ENCODE data around the gene BCAS3. TPM values are rescaled to one million over a fixed set of nuclear protein-coding genes. Genes with fewer than 3 reads are reported as not detected.

BCAS3 gene
- total RNA-seq, 4 donors from 2014 or later, result 18.2 to 60.6 (median 23.4) TPM

- TF ChIP-seq CTCF (IDR thresholded peaks at IDR 0.05 in 4 of 5, conservative IDR thresholded peaks at IDR 0.05 in 1 of 5), result no peak
- no peak for TF ChIP-seq POLR2A (IDR thresholded peaks at IDR 0.05)
- Histone ChIP-seq H3K27me3 (no peaks in the 10 kb centered on the region), H3K36me3 (no peaks in the 10 kb centered on the region), H3K4me1 (peaks cover 0 to 4% of the 10 kb centered on the region in 2 donors), H3K4me3 (peak overlapping the region in 1 of 4 donors; percentile 27), H3K9me3 (no peaks in the 10 kb centered on the region), H3K27ac (peak overlapping the region in 1 of 4 donors; percentile 37)
- ATAC-seq (no peak), DNase-seq (no peak)
- intact Hi-C loops (cut with DNase I; ENCODE audit: low total_unique reads) (loop anchor here (10.0 kb wide), 1 partner anchor 259 kb away; the partner anchor contains the start of gene TBX2), in situ Hi-C loops (cut with MboI; ENCODE audit: low sequenced_read_pairs in 4 of 4) (no loop called here)
These were observed 458.6 kb downstream of the BCAS3 start for GRCh38 chr17:61136296-61136695.

- Histone ChIP-seq H3K36me3 (no peaks in the 10 kb centered on the region), H3K9me3 (no peaks in the 10 kb centered on the region), H3K27me3 (no peaks in the 10 kb centered on the region), H3K27ac (no peak overlapping the region), H3K4me1 (peaks cover 0 to 4% of the 10 kb centered on the region in 2 donors), H3K4me3 (no peak overlapping the region)
- DNase-seq (no peak), ATAC-seq (no peak)
- intact Hi-C loops (cut with DNase I; ENCODE audit: low total_unique reads) (loop anchor here (10.0 kb wide), 1 partner anchor 256 kb away; the partner anchor contains the start of gene TBX2), in situ Hi-C loops (cut with MboI; ENCODE audit: low sequenced_read_pairs in 4 of 4) (no loop called here)
- TF ChIP-seq POLR2A (IDR thresholded peaks at IDR 0.05) (no peak), CTCF (IDR thresholded peaks at IDR 0.05 in 4 of 5, conservative IDR thresholded peaks at IDR 0.05 in 1 of 5) (no peak)
These were observed 461.6 kb downstream of the BCAS3 start for GRCh38 chr17:61139219-61139618.

- no peaks in the 10 kb centered on the region for H3K27me3 ChIP-seq
- no peaks in the 10 kb centered on the region for H3K9me3 ChIP-seq
- intact Hi-C loops (cut with DNase I; ENCODE audit: low total_unique reads) (loop anchor here (10.0 kb wide), 1 partner anchor 145 kb away; no protein-coding TSS in a partner anchor), in situ Hi-C loops (cut with MboI; ENCODE audit: low sequenced_read_pairs in 4 of 4) (loop anchor here in 1 of 4 donors (10.0 kb wide), 1 partner anchor 45 kb away; no protein-coding TSS in a partner anchor)
- no peaks in the 10 kb centered on the region for H3K36me3 ChIP-seq
- ATAC-seq, result no peak
- H3K4me3 ChIP-seq, result no peak overlapping the region
- H3K4me1 ChIP-seq, result peaks cover 0 to 4% of the 10 kb centered on the region in 2 donors
- H3K27ac ChIP-seq, result no peak overlapping the region
- no peak for TF ChIP-seq POLR2A (IDR thresholded peaks at IDR 0.05)
- no peak for TF ChIP-seq CTCF (IDR thresholded peaks at IDR 0.05 in 4 of 5, conservative IDR thresholded peaks at IDR 0.05 in 1 of 5)
- no peak for DNase-seq
These were observed 462.6 kb downstream of the BCAS3 start for GRCh38 chr17:61140081-61140786.

DNA sequence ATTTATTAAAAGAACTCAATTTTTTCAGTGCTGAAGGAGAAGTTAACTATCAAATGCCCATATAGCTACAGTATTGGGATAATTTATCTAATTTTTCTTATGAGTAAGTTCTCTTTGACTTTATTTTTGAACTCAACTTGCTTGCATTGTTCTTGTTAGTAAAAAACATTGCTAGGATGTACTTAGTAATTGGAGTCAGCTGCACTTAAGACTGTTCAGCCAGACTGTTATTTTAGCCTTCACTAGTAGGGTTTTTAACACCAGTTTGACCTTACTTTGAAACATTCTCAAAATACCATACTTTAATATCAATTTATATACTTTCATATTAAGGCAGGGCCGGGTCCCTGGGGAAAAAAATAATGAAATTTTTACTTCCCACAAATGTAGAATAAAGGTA is 465.4 kb downstream of the BCAS3 start:
- Histone ChIP-seq H3K27ac (no peak overlapping the region), H3K4me1 (peaks cover 0 to 4% of the 10 kb centered on the region in 2 donors), H3K9me3 (no peaks in the 10 kb centered on the region), H3K36me3 (no peaks in the 10 kb centered on the region), H3K4me3 (no peak overlapping the region), H3K27me3 (no peaks in the 10 kb centered on the region)
- ATAC-seq (no peak), DNase-seq (no peak)
- TF ChIP-seq CTCF (IDR thresholded peaks at IDR 0.05 in 4 of 5, conservative IDR thresholded peaks at IDR 0.05 in 1 of 5) (no peak), POLR2A (IDR thresholded peaks at IDR 0.05) (no peak)
- intact Hi-C loops (cut with DNase I; ENCODE audit: low total_unique reads), result loop anchor here (10.0 kb wide), 1 partner anchor 148 kb away; no protein-coding TSS in a partner anchor
- in situ Hi-C loops (cut with MboI; ENCODE audit: low sequenced_read_pairs in 4 of 4), result loop anchor here in 1 of 4 donors (10.0 kb wide), 1 partner anchor 48 kb away; no protein-coding TSS in a partner anchor
